Ramos (cell line): ENCODE results near the gene PANX2.
"Not testable (repeated sequence)": the region's sequence is repeated elsewhere in the genome, so short reads cannot be mapped to it uniquely, and the experiment has no call there.

Experiments used
- in situ Hi-C: fragments of 300-500 bp; cut with MboI; formaldehyde crosslinking; loops from one replicate; pipeline ENCODE4 v1.14.3; 2022; ENCODE audit warnings: low sequenced_read_pairs; ENCODE audit not compliant: unreplicated experiment

Gene PANX2

DNA sequence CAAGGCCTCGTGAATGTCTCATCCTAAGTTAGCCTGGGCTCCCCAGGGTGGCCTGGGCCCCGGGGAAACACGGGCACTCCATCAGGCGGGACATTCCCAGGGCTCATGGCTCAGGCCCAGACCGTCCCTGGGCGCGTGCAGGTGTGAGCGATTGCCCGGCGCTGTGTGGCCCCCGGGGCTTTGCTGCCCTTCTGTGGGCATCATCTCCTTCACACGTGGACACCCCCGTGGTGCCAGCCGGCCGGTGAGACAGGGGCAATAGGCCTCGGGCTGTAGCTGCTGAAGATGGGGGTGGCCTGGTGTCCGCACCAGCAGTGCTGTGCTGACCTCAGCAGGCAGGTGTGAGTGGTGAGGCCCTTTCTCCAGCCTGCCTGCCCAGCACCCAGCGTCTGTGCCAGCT, 25.7 kb downstream of the PANX2 start:
- in situ Hi-C loops: no loop called here

DNA sequence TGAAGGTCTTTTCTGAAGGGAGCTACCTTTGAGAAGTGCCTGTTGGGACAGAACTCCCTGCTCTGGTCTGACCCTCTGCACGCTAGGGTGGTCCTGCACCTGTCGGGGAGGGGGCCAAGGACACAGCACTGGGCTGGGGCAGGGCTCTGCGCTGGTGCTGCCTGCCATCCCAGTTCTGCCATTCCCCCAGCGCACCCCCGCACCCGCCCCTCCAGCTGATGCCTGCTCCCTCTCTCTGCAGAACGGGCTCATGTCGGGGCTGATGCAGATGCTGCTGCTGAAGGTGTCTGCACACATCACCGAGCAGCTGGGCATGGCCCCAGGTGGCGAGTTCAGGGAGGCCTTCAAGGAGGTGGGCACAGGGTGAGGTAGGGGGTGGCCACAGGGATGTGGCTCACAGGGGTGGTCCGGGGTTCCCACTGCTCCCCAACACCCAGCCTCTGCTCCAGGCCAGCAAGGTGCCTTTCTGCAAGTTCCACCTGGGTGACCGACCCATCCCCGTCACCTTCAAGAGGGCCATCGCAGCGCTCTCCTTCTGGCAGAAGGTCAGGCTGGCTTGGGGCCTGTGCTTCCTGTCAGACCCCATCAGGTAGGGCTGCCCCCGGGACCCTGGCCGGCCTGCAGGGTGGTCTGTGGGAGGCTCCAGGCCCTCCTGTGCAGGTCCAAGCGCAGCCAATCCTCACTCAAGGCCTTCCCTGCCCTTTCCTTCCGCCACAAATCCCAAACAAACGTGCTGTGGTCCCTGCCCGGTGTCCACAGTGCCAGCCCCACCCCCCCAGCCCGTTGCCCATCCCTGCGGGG, 26.7 kb downstream of the PANX2 start:
- in situ Hi-C loops: no loop called here

DNA sequence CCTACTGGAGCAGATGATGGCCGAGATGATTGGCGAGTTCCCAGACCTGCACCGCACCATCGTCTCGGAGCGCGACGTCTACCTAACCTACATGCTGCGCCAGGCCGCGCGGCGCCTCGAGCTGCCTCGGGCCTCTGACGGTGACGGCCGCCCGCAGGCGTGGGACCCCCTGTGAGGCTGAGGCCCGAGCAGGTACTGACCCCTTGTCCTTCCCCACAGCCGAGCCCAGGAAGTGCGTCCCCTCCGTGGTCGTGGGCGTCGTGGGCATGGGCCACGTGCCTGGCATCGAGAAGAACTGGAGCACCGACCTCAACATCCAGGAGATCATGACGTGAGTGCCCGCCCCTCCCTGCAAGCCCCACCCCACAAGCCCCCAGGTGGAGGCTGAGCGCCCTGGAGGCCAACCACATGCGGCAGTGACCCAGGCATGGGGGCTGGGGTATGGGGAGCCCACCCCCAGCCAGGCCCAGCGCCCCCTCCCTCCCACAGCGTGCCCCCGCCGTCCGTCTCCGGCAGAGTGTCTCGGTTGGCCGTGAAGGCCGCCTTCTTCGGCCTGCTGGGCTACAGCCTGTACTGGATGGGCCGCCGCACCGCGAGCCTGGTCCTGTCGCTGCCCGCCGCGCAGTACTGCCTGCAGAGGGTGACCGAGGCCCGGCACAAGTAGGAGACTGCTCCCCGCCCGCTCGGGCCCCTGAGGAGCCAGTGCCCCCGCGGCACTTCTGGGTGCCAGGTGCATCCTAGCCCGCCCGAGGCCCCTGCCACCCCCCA, 27.5 kb downstream of the PANX2 start:
- in situ Hi-C loops: no loop called here

DNA sequence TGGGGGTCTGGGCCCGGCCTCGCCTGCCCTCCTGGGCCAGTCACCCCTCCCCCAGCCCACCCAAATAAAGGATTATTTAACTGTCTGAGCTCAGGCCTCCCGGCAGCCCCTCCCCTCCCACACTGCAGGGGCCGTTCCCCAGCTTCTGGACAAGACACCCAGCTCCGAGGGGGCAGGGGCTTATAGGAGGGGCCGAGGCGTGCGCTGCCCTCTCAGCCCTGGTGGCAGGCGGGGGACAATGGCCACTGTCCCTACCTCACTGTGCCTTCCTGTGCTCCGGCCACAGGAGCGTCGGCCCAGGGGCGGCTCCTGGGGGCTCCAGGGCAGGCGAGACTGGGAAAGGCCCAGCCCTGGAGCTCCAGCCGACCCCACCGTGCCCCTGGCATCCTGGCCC, 28.1 kb downstream of the PANX2 start:
- in situ Hi-C loops: no loop called here

DNA sequence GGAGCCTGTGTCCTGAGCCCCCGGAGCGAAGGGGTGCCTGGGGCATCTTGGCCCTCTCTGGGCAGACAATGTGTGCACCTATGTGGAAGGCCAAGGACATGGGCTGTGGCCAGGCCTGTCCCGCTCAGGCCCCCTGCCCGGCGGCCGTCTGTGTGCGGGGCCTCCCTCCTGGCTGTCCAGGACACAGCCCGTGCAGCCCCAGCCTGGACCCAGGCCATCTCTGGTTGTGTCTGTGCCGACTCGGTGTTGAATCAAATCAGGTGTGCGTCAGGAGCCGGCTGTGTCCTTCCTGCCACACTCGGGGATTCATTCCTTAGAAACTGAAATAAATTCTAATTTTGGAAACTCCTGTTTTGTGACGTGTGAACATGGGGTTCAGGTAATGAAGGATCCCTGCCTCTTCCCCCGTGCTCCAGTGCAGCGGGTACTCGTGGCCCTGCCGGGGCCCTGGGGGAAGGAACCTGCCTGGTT, 28.8 kb downstream of the PANX2 start:
- in situ Hi-C loops: no loop called here

DNA sequence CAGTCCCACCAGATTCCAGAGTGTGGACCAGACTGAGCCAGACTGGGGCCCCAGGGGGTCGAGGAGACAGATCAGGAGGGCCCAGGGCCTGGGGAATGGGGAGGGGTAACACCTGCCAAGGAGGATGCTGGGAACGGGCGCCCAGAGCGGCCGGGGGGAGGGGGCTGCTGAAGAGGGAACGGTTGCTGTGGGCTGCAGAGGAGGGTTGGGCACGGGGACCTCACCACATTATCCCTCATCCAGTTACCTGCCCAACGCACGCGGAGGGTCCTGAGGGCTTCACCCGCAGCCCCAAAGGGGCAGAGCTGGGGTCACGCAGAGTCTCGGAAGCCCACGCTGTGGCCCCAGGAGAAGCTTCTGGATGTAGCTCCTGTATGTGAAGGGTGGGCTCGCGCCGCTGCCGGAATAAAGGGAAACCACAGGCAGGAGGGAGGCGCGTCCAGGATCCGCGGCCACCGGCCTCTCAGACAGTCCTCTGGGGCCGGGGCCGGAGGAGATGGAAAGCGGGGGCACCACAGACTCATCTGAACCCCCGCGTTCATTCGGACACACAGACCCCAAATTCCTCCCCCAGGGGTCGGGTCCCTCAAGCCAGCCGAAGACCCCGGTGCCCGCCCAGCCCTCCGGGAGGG, 29.4 kb downstream of the PANX2 start:
- in situ Hi-C loops: no loop called here

DNA sequence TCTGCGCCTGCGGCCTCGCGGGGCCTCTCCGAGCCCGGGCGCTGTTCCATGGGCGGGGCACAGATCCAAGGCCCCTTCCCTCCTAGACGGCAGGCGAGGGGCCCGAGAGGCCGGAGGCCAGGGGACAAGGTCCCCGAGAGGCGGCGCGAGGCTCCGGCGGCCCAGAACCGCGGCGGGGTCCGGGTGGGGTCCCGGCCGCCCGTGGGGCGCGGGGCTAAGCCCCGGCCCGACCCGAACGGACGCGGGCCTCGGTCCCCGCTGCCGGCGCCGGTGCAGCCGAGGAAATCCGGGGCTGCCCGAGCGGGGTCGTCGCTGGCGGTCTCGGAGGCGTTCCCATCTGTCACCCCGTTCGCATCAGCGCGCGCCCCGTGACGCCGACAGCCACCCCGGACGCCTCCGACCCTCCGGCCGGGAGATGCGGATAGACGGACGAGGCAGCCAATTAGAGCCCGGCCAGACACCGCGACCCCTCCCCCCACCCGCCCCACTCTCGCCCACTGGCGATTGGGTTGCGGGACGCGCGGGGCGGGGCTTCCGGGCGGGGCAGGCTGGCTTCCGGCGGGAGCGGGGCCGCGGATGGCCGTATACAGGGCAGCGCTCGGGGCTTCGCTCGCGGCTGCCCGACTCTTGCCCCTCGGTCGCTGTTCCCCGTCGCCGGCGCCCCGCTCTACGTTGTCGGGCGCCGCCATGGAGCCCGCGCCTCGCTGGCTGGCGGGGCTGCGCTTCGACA, 30.1 kb downstream of the PANX2 start, which contains the start of gene SELENOO:
TSS of gene SELENOO (plus strand) at position 551 of the 730 bp plus-strand sequence. CDS start at position 577, 26 bp downstream.
- in situ Hi-C loops: no loop called here

DNA sequence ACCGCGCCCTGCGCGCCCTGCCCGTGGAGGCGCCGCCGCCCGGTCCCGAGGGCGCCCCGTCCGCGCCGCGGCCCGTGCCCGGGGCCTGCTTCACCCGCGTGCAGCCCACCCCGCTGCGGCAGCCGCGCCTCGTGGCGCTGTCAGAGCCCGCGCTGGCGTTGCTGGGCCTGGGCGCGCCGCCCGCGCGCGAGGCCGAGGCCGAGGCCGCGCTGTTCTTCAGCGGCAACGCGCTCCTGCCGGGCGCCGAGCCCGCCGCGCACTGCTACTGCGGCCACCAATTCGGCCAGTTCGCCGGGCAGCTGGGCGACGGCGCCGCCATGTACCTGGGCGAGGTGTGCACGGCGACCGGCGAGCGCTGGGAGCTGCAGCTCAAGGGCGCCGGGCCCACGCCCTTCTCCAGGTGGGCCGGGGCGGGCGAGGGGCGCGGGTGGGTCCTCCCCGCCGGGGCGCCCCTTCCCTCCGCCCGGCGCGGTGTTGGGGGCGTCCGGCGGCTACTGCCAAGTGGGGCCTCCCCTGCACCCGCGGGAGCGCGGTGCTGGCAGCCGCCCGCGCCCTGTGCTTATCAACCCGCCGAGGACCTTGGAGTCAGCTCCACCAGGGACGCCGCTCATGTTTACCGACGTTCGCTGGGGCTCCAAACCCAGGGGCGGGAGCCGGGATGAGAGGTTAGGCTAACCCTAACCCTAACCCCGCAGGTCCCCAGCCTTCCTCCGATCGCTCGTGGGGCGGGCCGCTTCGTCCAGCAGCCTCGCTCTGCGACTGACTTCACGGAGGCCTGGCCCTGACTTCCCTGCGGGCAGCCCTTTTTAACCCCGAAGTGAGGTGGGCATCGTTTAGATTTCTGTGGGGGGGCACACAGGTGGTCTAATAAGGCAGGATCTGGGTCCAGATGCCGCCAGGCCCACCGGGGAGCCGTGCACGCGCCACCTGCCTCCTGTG, 30.9 kb downstream of the PANX2 start:
- in situ Hi-C loops: no loop called here

DNA sequence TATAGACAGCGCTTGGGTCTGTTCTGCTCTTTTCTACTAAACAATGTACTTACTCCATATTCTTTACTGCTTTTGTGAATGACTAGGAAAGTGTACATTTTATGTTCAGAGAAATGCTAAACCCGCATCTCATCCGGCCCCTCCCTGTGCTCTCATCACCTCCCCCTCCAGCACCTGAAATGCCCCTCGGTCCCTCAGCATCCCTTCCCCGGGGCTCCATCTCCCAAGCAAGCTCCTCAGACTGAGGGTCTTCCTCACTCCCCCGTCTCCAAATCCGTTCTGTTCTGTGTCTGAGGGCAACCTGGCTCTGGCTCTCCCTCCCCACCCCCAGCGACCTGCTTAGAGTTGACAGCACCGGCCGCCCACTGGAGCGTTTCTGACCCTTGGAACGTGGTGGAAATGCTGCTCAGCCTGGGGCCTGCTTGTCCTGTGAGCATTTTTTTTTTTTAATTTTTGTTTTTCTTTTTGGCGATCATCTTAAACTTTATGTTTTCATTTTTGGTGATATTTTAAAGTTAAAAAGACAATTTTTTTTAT, 31.7 kb downstream of the PANX2 start:
- in situ Hi-C loops: no loop called here

DNA sequence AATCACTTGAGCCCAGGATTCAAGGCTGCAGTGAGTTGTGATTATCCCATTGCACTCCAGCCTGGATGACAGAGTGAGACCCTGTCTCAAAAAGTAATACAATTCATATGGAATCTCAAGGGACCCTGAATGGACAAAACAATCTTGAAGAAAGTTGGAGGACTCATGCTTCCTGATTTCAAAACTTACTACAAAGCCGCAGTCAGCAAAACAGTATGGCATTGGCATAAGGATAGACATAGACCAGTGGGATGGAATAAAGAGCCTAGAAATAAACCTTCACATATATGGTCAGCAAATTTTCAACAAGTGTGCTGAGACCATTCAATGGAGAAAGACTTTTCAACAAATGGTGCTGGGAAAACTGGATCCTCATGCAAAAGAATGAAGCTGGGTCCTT, 32.8 kb downstream of the PANX2 start:
- in situ Hi-C loops: no loop called here

DNA sequence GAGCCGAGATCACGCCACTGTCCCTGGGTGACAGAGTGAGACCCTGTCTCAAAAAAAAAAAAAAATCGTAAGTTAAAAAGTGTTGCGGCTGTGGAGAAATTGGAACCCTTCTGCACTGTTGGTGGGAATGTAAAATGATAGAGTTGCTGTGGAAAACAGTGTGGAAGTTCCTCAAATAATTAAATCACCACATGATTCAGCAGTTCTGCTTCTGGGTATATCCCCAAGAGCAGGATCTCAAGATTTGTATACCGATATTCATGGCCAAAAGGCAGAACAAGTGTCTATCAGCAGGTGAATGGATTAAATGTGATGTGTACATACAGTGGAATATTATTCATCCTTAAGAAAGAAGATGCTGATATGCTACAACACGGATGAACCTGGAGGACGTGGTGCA, 34.0 kb downstream of the PANX2 start:
- in situ Hi-C loops: no loop called here

DNA sequence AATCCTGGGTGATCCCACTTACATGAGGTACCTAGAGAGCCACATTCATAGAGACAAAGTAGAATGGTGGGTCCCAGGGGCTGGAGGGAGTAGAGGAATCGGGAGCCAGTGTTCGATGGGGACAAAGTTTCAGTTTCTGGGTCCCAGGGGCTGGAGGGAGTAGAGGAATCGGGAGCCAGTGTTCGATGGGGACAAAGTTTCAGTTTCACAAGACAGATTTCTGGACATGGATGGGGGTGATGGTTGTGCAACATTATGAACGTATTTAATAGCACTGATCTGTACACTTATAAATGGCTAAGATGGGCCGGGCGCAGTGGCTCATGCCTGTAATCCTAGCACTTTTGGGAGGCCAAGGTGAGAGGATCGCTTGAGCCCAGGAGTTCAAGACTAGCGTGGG, 34.5 kb downstream of the PANX2 start:
- in situ Hi-C loops: not testable (repeated sequence)

DNA sequence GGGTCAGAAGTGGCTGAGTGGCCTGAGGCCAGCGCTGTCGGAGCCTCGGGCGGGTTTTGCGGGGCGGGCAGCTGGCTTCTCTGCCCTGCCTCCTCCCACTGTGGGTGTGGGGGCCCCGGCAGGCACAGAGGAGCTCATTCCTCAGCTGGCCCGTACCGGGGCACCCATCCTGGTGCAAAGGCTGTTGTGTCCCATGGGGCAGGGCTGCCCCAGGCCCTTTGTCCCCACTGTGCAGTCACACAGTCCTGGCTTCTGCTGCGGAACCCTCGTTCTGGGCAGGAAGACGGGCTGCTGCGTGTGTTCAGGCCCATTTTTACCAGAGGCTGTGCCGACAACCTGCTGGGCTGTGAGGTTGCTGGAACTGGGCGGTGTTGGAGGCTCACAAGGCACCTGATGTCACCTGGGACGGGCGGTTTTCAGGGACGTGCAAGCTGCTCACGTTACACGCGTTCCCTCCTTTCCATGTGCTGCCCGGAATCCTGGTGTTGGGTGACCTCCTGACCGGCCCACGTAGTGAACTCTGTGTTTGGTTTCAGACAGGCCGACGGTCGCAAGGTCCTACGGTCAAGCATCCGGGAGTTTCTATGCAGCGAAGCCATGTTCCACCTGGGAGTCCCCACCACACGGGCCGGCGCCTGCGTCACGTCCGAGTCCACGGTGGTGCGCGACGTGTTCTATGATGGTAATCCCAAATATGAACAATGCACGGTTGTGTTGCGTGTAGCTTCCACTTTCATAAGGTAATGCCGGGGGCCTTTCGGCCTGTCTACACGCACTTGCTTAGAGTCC, 35.4 kb downstream of the PANX2 start:
- in situ Hi-C loops: no loop called here

DNA sequence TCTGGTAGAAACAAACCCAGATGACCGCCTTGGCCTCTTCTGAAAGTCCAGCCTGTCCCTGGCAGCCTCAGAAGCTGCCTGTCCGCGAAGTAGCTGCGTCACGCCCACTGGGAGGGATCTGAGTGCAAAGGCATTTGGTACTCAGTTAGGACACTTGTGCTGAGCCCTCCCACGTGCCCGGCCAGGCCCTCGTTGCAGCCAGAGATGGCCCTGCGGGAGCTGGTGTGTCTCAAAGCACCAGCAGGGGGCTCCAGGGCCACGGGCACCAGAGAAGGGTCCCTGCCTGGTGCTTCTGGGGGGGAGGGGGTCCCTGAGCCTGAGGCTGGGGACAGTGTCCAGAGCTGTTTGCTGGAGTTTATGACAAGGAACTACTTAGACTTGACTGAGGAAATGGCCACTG, 36.1 kb downstream of the PANX2 start:
- in situ Hi-C loops: no loop called here

DNA sequence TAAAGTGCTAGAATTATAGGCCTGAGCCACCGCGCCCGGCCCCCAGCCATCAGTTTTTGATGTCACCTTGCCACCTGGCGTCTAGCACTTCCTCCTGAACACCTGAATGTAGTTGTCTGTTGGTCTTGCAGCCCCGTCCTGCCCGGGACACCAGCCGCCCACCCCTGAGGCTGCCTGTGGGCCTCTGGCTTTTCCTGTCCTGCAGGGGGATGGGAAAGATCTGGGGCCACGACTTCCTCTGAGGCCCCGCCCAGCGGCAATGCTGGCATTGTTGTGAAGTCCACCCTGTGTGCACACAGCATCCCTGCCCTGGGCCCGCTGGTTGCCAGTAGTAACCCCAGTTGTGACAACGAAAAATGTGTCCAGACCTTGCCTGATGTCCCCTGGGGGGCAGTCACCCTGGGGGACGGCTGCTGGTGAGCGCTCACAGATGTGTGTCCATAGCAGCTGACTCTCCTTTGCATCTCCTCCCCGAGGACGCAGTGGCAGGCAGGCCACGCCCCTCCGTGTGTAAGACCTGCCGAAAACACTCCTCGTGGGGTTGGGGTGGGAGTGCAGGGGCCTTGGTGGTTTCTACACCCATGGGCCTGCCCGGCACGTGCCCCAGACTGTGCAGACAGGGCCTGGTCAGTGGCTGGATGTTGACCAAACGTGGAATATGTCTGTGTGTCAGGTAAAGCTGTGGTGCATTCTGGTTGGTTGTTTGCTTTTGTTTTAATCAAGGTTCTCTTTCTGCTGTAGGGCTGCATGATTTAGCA, 37.0 kb downstream of the PANX2 start:
- in situ Hi-C loops: no loop called here

DNA sequence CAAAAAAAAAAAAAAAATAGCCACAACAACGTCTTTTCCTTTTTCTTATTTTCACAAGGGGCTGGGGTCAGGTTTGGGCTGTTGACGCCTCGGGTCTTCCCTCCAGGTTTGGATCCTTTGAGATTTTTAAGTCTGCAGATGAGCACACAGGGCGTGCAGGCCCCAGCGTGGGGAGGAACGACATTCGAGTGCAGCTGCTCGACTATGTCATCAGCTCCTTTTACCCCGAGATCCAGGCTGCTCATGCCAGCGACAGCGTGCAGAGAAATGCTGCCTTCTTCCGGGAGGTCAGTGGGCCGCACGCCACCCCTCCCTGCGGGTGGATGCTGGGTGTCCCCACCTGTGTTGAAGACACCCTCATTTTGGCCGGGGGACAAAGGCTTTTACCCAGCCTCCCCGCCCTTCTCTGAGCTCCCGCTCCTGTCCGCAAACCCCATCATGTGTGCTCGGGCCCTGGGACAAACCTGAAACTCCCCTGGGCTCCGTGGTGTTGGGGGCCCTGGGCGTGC, 38.0 kb downstream of the PANX2 start:
- in situ Hi-C loops: no loop called here
